ACHN (cell line): ENCODE data around the gene DRD5.
"Not testable (repeated sequence)": the region's sequence is repeated elsewhere in the genome, so short reads cannot be mapped to it uniquely, and the experiment has no call there.

Experiments used
- DNase-seq: peaks from one replicate; pipeline ENCODE4 v3.0.0-alpha.2; 2015
- in situ Hi-C: cut with HindIII; loops from 2 replicates; pipeline ENCODE4 v1.10.0; 2017; ENCODE audit warnings: low sequenced_read_pairs, low pct_ligation_motif_present, low pct_unique_long_range_greater_than_20kb

Gene DRD5

GRCh38 chr4:9781343-9782135 is at the start of gene DRD5:
Gene DRD5, plus strand, starts transcription at chr4:9781634. Its CDS starts 396 bp downstream, at chr4:9782030.
- in situ Hi-C loops = no loop called here
- DNase-seq = no peak

- in situ Hi-C loops, DNase-seq: not testable (repeated sequence)
These were observed 49.2 kb upstream of the DRD5 start for GRCh38 chr4:9732256-9732655.

- no peak for DNase-seq
These were observed 45.9 kb upstream of the DRD5 start for GRCh38 chr4:9735515-9735914.

GRCh38 chr4:9737280-9737679 is 44.2 kb upstream of the DRD5 start:
- in situ Hi-C loops, DNase-seq: not testable (repeated sequence)

More at GRCh38 chr4:9735515-9735914, 45.9 kb upstream of the DRD5 start:
- in situ Hi-C loops = no loop called here

GRCh38 chr4:9743789-9744188 is 37.6 kb upstream of the DRD5 start:
- DNase-seq, in situ Hi-C loops: not testable (repeated sequence)

GRCh38 chr4:9745782-9746181 is 35.7 kb upstream of the DRD5 start:
- no peak for DNase-seq
- in situ Hi-C loops = no loop called here

- in situ Hi-C loops = no loop called here
- no peak for DNase-seq
These were observed 22.7 kb upstream of the DRD5 start for GRCh38 chr4:9758641-9759317.

GRCh38 chr4:9762823-9763475 is 18.5 kb upstream of the DRD5 start:
- in situ Hi-C loops = no loop called here
- DNase-seq = peak; percentile 64

- in situ Hi-C loops = no loop called here
- no peak for DNase-seq
These were observed 17.2 kb upstream of the DRD5 start for GRCh38 chr4:9764155-9764696.

- DNase-seq = peak; percentile 12
- in situ Hi-C loops = no loop called here
These were observed 16.3 kb upstream of the DRD5 start for GRCh38 chr4:9765091-9765490.

- no peak for DNase-seq
- in situ Hi-C loops = no loop called here
These were observed 12.1 kb upstream of the DRD5 start for GRCh38 chr4:9769321-9769720.

GRCh38 chr4:9771034-9771433 is 10.4 kb upstream of the DRD5 start:
- in situ Hi-C loops = no loop called here
- no peak for DNase-seq

GRCh38 chr4:9773471-9773870 is 8.0 kb upstream of the DRD5 start:
- in situ Hi-C loops = no loop called here
- DNase-seq = no peak

- no peak for DNase-seq
- in situ Hi-C loops = no loop called here
These were observed 652 bp downstream of the DRD5 start for GRCh38 chr4:9782136-9782436.

- in situ Hi-C loops, DNase-seq: not testable (repeated sequence)
These were observed 4.5 kb downstream of the DRD5 start for GRCh38 chr4:9785891-9786290.

- in situ Hi-C loops = no loop called here
- no peak for DNase-seq
These were observed 10.9 kb downstream of the DRD5 start for GRCh38 chr4:9792381-9792780.

GRCh38 chr4:9796641-9797040 is 15.2 kb downstream of the DRD5 start:
- DNase-seq, in situ Hi-C loops: not testable (repeated sequence)

GRCh38 chr4:9800848-9801247 is 19.4 kb downstream of the DRD5 start:
- no peak for DNase-seq
- in situ Hi-C loops = no loop called here

GRCh38 chr4:9804918-9805317 is 23.5 kb downstream of the DRD5 start:
- in situ Hi-C loops = no loop called here
- DNase-seq = no peak
